Skeletal muscle satellite cell (primary cell): ENCODE results near the gene POFUT2.
"Not testable (repeated sequence)": the region's sequence is repeated elsewhere in the genome, so short reads cannot be mapped to it uniquely, and the experiment has no call there.

Source experiments
- H3K27me3 ChIP-seq: 2 replicates; pipeline ENCODE4 v1.7.0; 2013; ENCODE audit warnings: low read length; ENCODE audit not compliant: control insufficient read depth, insufficient read depth
- H3K36me3 ChIP-seq: 2 replicates; pipeline ENCODE4 v1.7.0; 2013; ENCODE audit warnings: mild to moderate bottlenecking, control low read depth, low read length; ENCODE audit not compliant: insufficient read depth
- H3K4me1 ChIP-seq: 2 replicates; pipeline ENCODE4 v1.7.0; 2013; ENCODE audit warnings: low read length; ENCODE audit not compliant: control insufficient read depth, insufficient read depth
- H3K4me2 ChIP-seq: 2 replicates; pipeline ENCODE4 v1.7.0; 2013; ENCODE audit warnings: mild to moderate bottlenecking, low read length
- H3K4me3 ChIP-seq: 2 replicates; pipeline ENCODE4 v1.7.0; 2013; ENCODE audit warnings: low read length
- H3K9ac ChIP-seq: 2 replicates; pipeline ENCODE4 v1.7.0; 2013; ENCODE audit warnings: mild to moderate bottlenecking, low read depth, low read length, moderate library complexity
- H3K9me3 ChIP-seq: replicated peaks from 2 replicates; pipeline ENCODE4 v1.7.0; 2013; ENCODE audit warnings: mild to moderate bottlenecking, control low read depth, low read length

Gene POFUT2

GRCh38 chr21:45316871-45317397 is 29.2 kb upstream of the POFUT2 start:
- Histone ChIP-seq H3K27me3 (no peaks in the 10 kb centered on the region), H3K9me3 (no peaks in the 10 kb centered on the region), H3K9ac (no peak overlapping the region), H3K4me2 (peak overlapping the region; percentile 71), H3K36me3 (no peaks in the 10 kb centered on the region), H3K4me1 (peaks cover 49% of the 10 kb centered on the region), H3K4me3 (no peak overlapping the region)

GRCh38 chr21:45315676-45316470 is 28.2 kb upstream of the POFUT2 start:
- peaks cover 41% of the 10 kb centered on the region for H3K4me1 ChIP-seq
- not testable (repeated sequence) for H3K9ac ChIP-seq, H3K36me3 ChIP-seq, H3K4me3 ChIP-seq, H3K27me3 ChIP-seq, H3K4me2 ChIP-seq, H3K9me3 ChIP-seq

- Histone ChIP-seq H3K4me3 (no peak overlapping the region), H3K36me3 (no peaks in the 10 kb centered on the region), H3K4me1 (peaks cover 33% of the 10 kb centered on the region), H3K27me3 (no peaks in the 10 kb centered on the region), H3K4me2 (no peak overlapping the region), H3K9ac (no peak overlapping the region), H3K9me3 (no peaks in the 10 kb centered on the region)
Measured at GRCh38 chr21:45313682-45314081, 26.0 kb upstream of the POFUT2 start.

GRCh38 chr21:45313015-45313414 is 25.3 kb upstream of the POFUT2 start:
- Histone ChIP-seq H3K9ac (no peak overlapping the region), H3K4me3 (no peak overlapping the region), H3K9me3 (no peaks in the 10 kb centered on the region), H3K4me1 (peaks cover 33% of the 10 kb centered on the region), H3K27me3 (no peaks in the 10 kb centered on the region), H3K36me3 (no peaks in the 10 kb centered on the region), H3K4me2 (no peak overlapping the region)

- H3K4me1 ChIP-seq: peaks cover 33% of the 10 kb centered on the region
- no peak overlapping the region for H3K4me2 ChIP-seq
- no peaks in the 10 kb centered on the region for H3K9me3 ChIP-seq
- no peaks in the 10 kb centered on the region for H3K36me3 ChIP-seq
- no peak overlapping the region for H3K9ac ChIP-seq
- no peak overlapping the region for H3K4me3 ChIP-seq
- no peaks in the 10 kb centered on the region for H3K27me3 ChIP-seq
Measured at GRCh38 chr21:45312296-45312695, 24.6 kb upstream of the POFUT2 start.

GRCh38 chr21:45310459-45310858 is 22.8 kb upstream of the POFUT2 start:
- Histone ChIP-seq H3K9me3 (no peaks in the 10 kb centered on the region), H3K4me2 (no peak overlapping the region), H3K4me3 (no peak overlapping the region), H3K9ac (no peak overlapping the region), H3K27me3 (no peaks in the 10 kb centered on the region), H3K4me1 (peaks cover 42% of the 10 kb centered on the region), H3K36me3 (no peaks in the 10 kb centered on the region)

GRCh38 chr21:45309987-45310381 is 22.3 kb upstream of the POFUT2 start:
- Histone ChIP-seq H3K9ac (peak overlapping the region; percentile 70), H3K36me3 (no peaks in the 10 kb centered on the region), H3K9me3 (no peaks in the 10 kb centered on the region), H3K27me3 (no peaks in the 10 kb centered on the region), H3K4me3 (no peak overlapping the region), H3K4me2 (no peak overlapping the region), H3K4me1 (peaks cover 42% of the 10 kb centered on the region)

GRCh38 chr21:45309069-45309986 is 21.6 kb upstream of the POFUT2 start:
- H3K27me3 ChIP-seq: no peaks in the 10 kb centered on the region
- H3K4me3 ChIP-seq: peak overlapping the region; percentile 19
- no peaks in the 10 kb centered on the region for H3K36me3 ChIP-seq
- H3K4me1 ChIP-seq: peaks cover 42% of the 10 kb centered on the region
- H3K9me3 ChIP-seq: no peaks in the 10 kb centered on the region
- peak overlapping the region; percentile 70 for H3K9ac ChIP-seq
- H3K4me2 ChIP-seq: peak overlapping the region; percentile 62

- peak overlapping the region; percentile 70 for H3K9ac ChIP-seq
- no peak overlapping the region for H3K4me3 ChIP-seq
- peak overlapping the region; percentile 62 for H3K4me2 ChIP-seq
- H3K27me3 ChIP-seq: no peaks in the 10 kb centered on the region
- H3K4me1 ChIP-seq: peaks cover 42% of the 10 kb centered on the region
- H3K9me3 ChIP-seq: no peaks in the 10 kb centered on the region
- H3K36me3 ChIP-seq: no peaks in the 10 kb centered on the region
Measured at GRCh38 chr21:45308194-45309068, 20.7 kb upstream of the POFUT2 start.

- Histone ChIP-seq H3K4me3 (peak overlapping the region; percentile 53), H3K4me1 (peaks cover 42% of the 10 kb centered on the region), H3K9ac (peak overlapping the region; percentile 71), H3K4me2 (peak overlapping the region; percentile 70)
- H3K36me3 ChIP-seq, H3K27me3 ChIP-seq, H3K9me3 ChIP-seq: not testable (repeated sequence)
Measured at GRCh38 chr21:45307597-45308158, 20.0 kb upstream of the POFUT2 start.
